Measurements from ENCODE around the gene CHM.
"Not testable (repeated sequence)": the region's sequence is repeated elsewhere in the genome, so short reads cannot be mapped to it uniquely, and the experiment has no call there.

The CHM gene

GRCh38 chrX:85922821-85923220 is 124.5 kb downstream of the CHM start:
- peak; percentile 5 for DNase-seq (ENCODE audit: low read depth)
- TF ChIP-seq CTCF (IDR thresholded peaks at IDR 0.05; ENCODE audit: low read depth, low read length, missing control alignments) = no peak
- no peak overlapping the region for H3K4me3 ChIP-seq (ENCODE audit: low read depth, low read length)
- in situ Hi-C loops (cut with HindIII; ENCODE audit: low sequenced_read_pairs) = no loop called here

- H3K4me3 ChIP-seq (ENCODE audit: low read depth, low read length); in situ Hi-C loops (cut with HindIII; ENCODE audit: low sequenced_read_pairs); DNase-seq (ENCODE audit: low read depth): not testable (repeated sequence)
Measured at GRCh38 chrX:85916656-85917280, 130.6 kb downstream of the CHM start.

GRCh38 chrX:85914431-85914830 is 132.9 kb downstream of the CHM start:
- in situ Hi-C loops (cut with HindIII; ENCODE audit: low sequenced_read_pairs) = no loop called here
- TF ChIP-seq CTCF (IDR thresholded peaks at IDR 0.05; ENCODE audit: low read depth, low read length, missing control alignments) = no peak
- no peak for DNase-seq (ENCODE audit: low read depth)

GRCh38 chrX:85907316-85907715 is 140.0 kb downstream of the CHM start:
- in situ Hi-C loops (cut with HindIII; ENCODE audit: low sequenced_read_pairs) = no loop called here
- no peak overlapping the region for H3K4me3 ChIP-seq (ENCODE audit: low read depth, low read length)
- no peak for TF ChIP-seq CTCF (IDR thresholded peaks at IDR 0.05; ENCODE audit: low read depth, low read length, missing control alignments)
- DNase-seq (ENCODE audit: low read depth) = no peak

More at GRCh38 chrX:85914431-85914830, 132.9 kb downstream of the CHM start:
- H3K4me3 ChIP-seq (ENCODE audit: low read depth, low read length) = no peak overlapping the region

- DNase-seq (ENCODE audit: low read depth) = no peak
- no peak overlapping the region for H3K4me3 ChIP-seq (ENCODE audit: low read depth, low read length)
- in situ Hi-C loops (cut with HindIII; ENCODE audit: low sequenced_read_pairs) = no loop called here
- TF ChIP-seq CTCF (IDR thresholded peaks at IDR 0.05; ENCODE audit: low read depth, low read length, missing control alignments) = no peak
Measured at GRCh38 chrX:85906399-85906798, 141.0 kb downstream of the CHM start.

GRCh38 chrX:85905851-85906250 is 141.5 kb downstream of the CHM start:
- in situ Hi-C loops (cut with HindIII; ENCODE audit: low sequenced_read_pairs) = no loop called here
- TF ChIP-seq CTCF (IDR thresholded peaks at IDR 0.05; ENCODE audit: low read depth, low read length, missing control alignments) = no peak
- DNase-seq (ENCODE audit: low read depth) = no peak
- H3K4me3 ChIP-seq (ENCODE audit: low read depth, low read length) = no peak overlapping the region

GRCh38 chrX:85903692-85904471 is 143.5 kb downstream of the CHM start:
- no peak for TF ChIP-seq CTCF (IDR thresholded peaks at IDR 0.05; ENCODE audit: low read depth, low read length, missing control alignments)
- DNase-seq (ENCODE audit: low read depth) = no peak
- no peak overlapping the region for H3K4me3 ChIP-seq (ENCODE audit: low read depth, low read length)
- in situ Hi-C loops (cut with HindIII; ENCODE audit: low sequenced_read_pairs) = no loop called here

Data from astrocyte of the cerebellum (primary cell).